Neural cell (in vitro differentiated cells): ENCODE measurements around the gene KIF5B. TPM values are rescaled to one million over a fixed set of nuclear protein-coding genes. Genes with fewer than 3 reads are reported as not detected.
"Not testable (repeated sequence)": the region's sequence is repeated elsewhere in the genome, so short reads cannot be mapped to it uniquely, and the experiment has no call there.

Experiments used
- H2AFZ ChIP-seq: fragments of 200-600, 300-800 bp; sonication (generic), shearing (Covaris generic); 2 replicates; pipeline ENCODE4 v1.6.0; 2014; ENCODE audit warnings: low read depth, mild to moderate bottlenecking, antibody characterized with exemption, low read length, moderate library complexity
- H3F3A ChIP-seq: fragments of 200-600 bp; shearing (Covaris generic); 2 replicates; pipeline ENCODE4 v1.6.1; 2016; ENCODE audit warnings: mild to moderate bottlenecking, moderate library complexity, mixed read lengths, antibody characterized with exemption, low read length; ENCODE audit not compliant: insufficient read depth, poor library complexity, severe bottlenecking
- H3K27ac ChIP-seq: fragments of 200-600, 300-800 bp; sonication (generic), shearing (Covaris generic); 2 replicates; pipeline ENCODE4 v1.5.1; 2014; ENCODE audit warnings: mild to moderate bottlenecking, low read length, moderate library complexity
- H3K27me3 ChIP-seq: fragments of 300-800, 200-600 bp; sonication (generic), shearing (Covaris generic); 2 replicates; pipeline ENCODE4 v1.6.0; 2014; ENCODE audit warnings: mild to moderate bottlenecking, low read depth, low read length, moderate library complexity; ENCODE audit not compliant: insufficient read depth
- H3K36me3 ChIP-seq: fragments of 300-800, 200-600 bp; sonication (generic), shearing (Covaris generic); 2 replicates; pipeline ENCODE4 v1.5.1; 2014; ENCODE audit warnings: mild to moderate bottlenecking, antibody characterized with exemption, low read length, moderate library complexity; ENCODE audit not compliant: insufficient read depth
- H3K4me2 ChIP-seq: fragments of 300-800, 200-600 bp; sonication (generic), shearing (Covaris generic); 2 replicates; pipeline ENCODE4 v1.6.0; 2014; ENCODE audit warnings: mild to moderate bottlenecking, low read length
- H3K4me3 ChIP-seq: fragments of 300-800, 200-600 bp; sonication (generic), shearing (Covaris generic); 2 replicates; pipeline ENCODE4 v1.5.1; 2014; ENCODE audit warnings: mild to moderate bottlenecking, low read length, moderate library complexity
- H3K79me2 ChIP-seq: fragments of 200-600 bp; shearing (Covaris generic); replicated peaks from 2 replicates; pipeline ENCODE4 v1.6.0; 2014; ENCODE audit warnings: mild to moderate bottlenecking, low read length, moderate library complexity; ENCODE audit not compliant: insufficient read depth
- H3K9ac ChIP-seq: fragments of 300-800, 200-600 bp; sonication (generic), shearing (Covaris generic); 2 replicates; pipeline ENCODE4 v1.6.1; 2016; ENCODE audit warnings: mild to moderate bottlenecking, low read length, mixed read lengths
- H3K9me2 ChIP-seq: fragments of 200-600 bp; shearing (Covaris generic); 2 replicates; pipeline ENCODE4 v1.6.1; 2016; ENCODE audit warnings: mild to moderate bottlenecking, low read length, mixed read lengths; ENCODE audit not compliant: insufficient read depth
- H3K9me3 ChIP-seq: fragments of 200-600, 300-800 bp; sonication (generic), shearing (Covaris generic); 2 replicates; pipeline ENCODE4 v1.6.1; 2016; ENCODE audit warnings: mild to moderate bottlenecking, mixed run types, low read length, moderate library complexity, mixed read lengths
- H4K20me1 ChIP-seq: fragments of 200-600 bp; shearing (Covaris generic); 2 replicates; pipeline ENCODE4 v1.6.1; 2016; ENCODE audit warnings: mild to moderate bottlenecking, mixed run types; ENCODE audit not compliant: insufficient read depth
- EP300 ChIP-seq: fragments of 450-650 bp; conservative IDR thresholded peaks from 2 replicates; pipeline ENCODE4 v1.6.1; 2014; ENCODE audit warnings: antibody characterized with exemption, mild to moderate bottlenecking, moderate library complexity; ENCODE audit not compliant: poor library complexity, severe bottlenecking
- EZH2 ChIP-seq: fragments of 200-600, 300-800 bp; shearing (Covaris generic), sonication (generic); IDR thresholded peaks from 2 replicates; pipeline ENCODE4 v1.6.1; 2014; ENCODE audit warnings: antibody characterized with exemption, low read length, borderline replicate concordance, mild to moderate bottlenecking; ENCODE audit not compliant: insufficient read depth, poor library complexity, severe bottlenecking
- MXI1 ChIP-seq: fragments of 450-650 bp; conservative IDR thresholded peaks from 2 replicates; pipeline ENCODE4 v1.6.1; 2014; ENCODE audit warnings: antibody characterized with exemption, mild to moderate bottlenecking; ENCODE audit not compliant: poor library complexity, severe bottlenecking
- POLR2AphosphoS5 ChIP-seq: IDR thresholded peaks from 2 replicates; pipeline ENCODE4 v1.6.1; 2012
- RAD21 ChIP-seq: fragments of 450-650 bp; conservative IDR thresholded peaks from 2 replicates; pipeline ENCODE4 v1.6.1; 2014; ENCODE audit warnings: antibody characterized with exemption, mild to moderate bottlenecking, moderate library complexity
- SMC3 ChIP-seq: fragments of 450-650 bp; conservative IDR thresholded peaks from 2 replicates; pipeline ENCODE4 v1.6.1; 2014; ENCODE audit warnings: antibody characterized with exemption, mild to moderate bottlenecking, moderate library complexity; ENCODE audit not compliant: poor library complexity
- TAF1 ChIP-seq: IDR thresholded peaks from 2 replicates; pipeline ENCODE4 v1.6.1; 2012; ENCODE audit warnings: low read depth
- polyA plus RNA-seq: library from polyadenylated mRNA; depleted of rRNA; stranded (reverse); fragments of >200 nt; gene quantifications from 2 replicates; pipeline ENCODE4 v1.2.3, GENCODE V29; 2014
- TF ChIP-seq, protein P1 (sequence below): fragments of 450-650 bp; IDR thresholded peaks from 2 replicates; pipeline ENCODE4 v1.5.1; 2014; ENCODE audit warnings: antibody characterized with exemption, mild to moderate bottlenecking, moderate library complexity; ENCODE audit not compliant: poor library complexity, severe bottlenecking
- TF ChIP-seq, protein P2 (sequence below): IDR thresholded peaks from 2 replicates; pipeline ENCODE4 v1.6.1; 2012; ENCODE audit warnings: borderline replicate concordance

The KIF5B gene
- polyA plus RNA-seq, 1 donor from 2014 or later, result 96.3 TPM

DNA sequence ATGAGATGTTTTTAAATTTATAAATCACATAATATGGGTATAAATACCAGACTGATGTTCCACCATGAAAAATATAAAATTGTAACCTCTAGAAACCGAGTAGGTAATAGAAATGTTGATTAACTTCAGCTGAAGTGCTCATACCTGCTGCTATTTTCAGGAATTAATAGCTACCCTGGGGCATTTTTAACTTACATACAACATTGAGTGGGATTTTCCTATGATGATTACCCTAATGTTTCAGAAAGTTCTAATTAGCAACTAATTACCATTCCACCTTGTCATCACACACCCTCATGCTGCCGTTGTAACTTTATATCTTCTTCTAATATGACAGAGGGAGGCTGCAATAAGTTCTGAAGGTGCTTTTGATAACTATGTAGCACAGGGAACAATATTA is 74.1 kb downstream of the KIF5B start:
- TF ChIP-seq POLR2AphosphoS5, result no peak
- Histone ChIP-seq H3K79me2 (no peaks in the 10 kb centered on the region), H3K9ac (no peak overlapping the region), H3K27ac (no peak overlapping the region), H3K36me3 (no peaks in the 10 kb centered on the region), H3K9me3 (no peaks in the 10 kb centered on the region), H3K4me3 (no peak overlapping the region), H3F3A (no peaks in the 10 kb centered on the region), H3K27me3 (no peaks in the 10 kb centered on the region), H2AFZ (no peak overlapping the region), H3K4me2 (no peak overlapping the region), H4K20me1 (no peaks in the 10 kb centered on the region), H3K9me2 (no peaks in the 10 kb centered on the region)

DNA sequence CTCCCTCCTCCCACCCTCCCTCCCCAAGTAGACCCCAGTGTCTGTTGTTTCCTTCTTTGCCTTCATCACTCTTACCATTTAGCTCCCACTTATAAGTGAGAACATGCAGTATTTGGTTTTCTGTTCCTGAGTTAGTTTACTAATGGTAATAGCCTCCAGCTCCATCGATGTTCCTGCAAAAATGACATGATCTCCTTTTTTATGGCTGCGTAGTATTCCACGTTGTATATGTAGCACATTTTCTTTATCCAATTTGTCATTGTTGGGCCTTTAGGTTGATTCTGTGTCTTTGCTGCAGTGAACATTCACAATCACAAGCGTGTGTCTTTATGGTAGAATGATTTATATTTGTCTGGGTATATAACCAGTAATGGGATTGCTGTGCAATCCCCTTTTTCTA is 75.8 kb downstream of the KIF5B start:
- no peak overlapping the region for H3K4me2 ChIP-seq
- H3K27ac ChIP-seq, result no peak overlapping the region
- no peaks in the 10 kb centered on the region for H3K79me2 ChIP-seq
- H3F3A ChIP-seq, result no peaks in the 10 kb centered on the region
- no peak overlapping the region for H2AFZ ChIP-seq
- H4K20me1 ChIP-seq, result no peaks in the 10 kb centered on the region
- H3K9me3 ChIP-seq, result no peaks in the 10 kb centered on the region
- no peak overlapping the region for H3K9ac ChIP-seq
- TF ChIP-seq POLR2AphosphoS5, result no peak
- TF ChIP-seq, protein P1, sequence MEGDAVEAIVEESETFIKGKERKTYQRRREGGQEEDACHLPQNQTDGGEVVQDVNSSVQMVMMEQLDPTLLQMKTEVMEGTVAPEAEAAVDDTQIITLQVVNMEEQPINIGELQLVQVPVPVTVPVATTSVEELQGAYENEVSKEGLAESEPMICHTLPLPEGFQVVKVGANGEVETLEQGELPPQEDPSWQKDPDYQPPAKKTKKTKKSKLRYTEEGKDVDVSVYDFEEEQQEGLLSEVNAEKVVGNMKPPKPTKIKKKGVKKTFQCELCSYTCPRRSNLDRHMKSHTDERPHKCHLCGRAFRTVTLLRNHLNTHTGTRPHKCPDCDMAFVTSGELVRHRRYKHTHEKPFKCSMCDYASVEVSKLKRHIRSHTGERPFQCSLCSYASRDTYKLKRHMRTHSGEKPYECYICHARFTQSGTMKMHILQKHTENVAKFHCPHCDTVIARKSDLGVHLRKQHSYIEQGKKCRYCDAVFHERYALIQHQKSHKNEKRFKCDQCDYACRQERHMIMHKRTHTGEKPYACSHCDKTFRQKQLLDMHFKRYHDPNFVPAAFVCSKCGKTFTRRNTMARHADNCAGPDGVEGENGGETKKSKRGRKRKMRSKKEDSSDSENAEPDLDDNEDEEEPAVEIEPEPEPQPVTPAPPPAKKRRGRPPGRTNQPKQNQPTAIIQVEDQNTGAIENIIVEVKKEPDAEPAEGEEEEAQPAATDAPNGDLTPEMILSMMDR, result no peak
- no peak for TF ChIP-seq EZH2
- no peak for TF ChIP-seq SMC3
- TF ChIP-seq, protein P2, sequence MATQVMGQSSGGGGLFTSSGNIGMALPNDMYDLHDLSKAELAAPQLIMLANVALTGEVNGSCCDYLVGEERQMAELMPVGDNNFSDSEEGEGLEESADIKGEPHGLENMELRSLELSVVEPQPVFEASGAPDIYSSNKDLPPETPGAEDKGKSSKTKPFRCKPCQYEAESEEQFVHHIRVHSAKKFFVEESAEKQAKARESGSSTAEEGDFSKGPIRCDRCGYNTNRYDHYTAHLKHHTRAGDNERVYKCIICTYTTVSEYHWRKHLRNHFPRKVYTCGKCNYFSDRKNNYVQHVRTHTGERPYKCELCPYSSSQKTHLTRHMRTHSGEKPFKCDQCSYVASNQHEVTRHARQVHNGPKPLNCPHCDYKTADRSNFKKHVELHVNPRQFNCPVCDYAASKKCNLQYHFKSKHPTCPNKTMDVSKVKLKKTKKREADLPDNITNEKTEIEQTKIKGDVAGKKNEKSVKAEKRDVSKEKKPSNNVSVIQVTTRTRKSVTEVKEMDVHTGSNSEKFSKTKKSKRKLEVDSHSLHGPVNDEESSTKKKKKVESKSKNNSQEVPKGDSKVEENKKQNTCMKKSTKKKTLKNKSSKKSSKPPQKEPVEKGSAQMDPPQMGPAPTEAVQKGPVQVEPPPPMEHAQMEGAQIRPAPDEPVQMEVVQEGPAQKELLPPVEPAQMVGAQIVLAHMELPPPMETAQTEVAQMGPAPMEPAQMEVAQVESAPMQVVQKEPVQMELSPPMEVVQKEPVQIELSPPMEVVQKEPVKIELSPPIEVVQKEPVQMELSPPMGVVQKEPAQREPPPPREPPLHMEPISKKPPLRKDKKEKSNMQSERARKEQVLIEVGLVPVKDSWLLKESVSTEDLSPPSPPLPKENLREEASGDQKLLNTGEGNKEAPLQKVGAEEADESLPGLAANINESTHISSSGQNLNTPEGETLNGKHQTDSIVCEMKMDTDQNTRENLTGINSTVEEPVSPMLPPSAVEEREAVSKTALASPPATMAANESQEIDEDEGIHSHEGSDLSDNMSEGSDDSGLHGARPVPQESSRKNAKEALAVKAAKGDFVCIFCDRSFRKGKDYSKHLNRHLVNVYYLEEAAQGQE, result no peak
- no peak for TF ChIP-seq RAD21
- TF ChIP-seq TAF1, result no peak
- no peak for TF ChIP-seq EP300
- TF ChIP-seq MXI1, result no peak
- H3K27me3 ChIP-seq, result no peaks in the 10 kb centered on the region
- no peaks in the 10 kb centered on the region for H3K36me3 ChIP-seq
- no peaks in the 10 kb centered on the region for H3K9me2 ChIP-seq
- no peak overlapping the region for H3K4me3 ChIP-seq

DNA sequence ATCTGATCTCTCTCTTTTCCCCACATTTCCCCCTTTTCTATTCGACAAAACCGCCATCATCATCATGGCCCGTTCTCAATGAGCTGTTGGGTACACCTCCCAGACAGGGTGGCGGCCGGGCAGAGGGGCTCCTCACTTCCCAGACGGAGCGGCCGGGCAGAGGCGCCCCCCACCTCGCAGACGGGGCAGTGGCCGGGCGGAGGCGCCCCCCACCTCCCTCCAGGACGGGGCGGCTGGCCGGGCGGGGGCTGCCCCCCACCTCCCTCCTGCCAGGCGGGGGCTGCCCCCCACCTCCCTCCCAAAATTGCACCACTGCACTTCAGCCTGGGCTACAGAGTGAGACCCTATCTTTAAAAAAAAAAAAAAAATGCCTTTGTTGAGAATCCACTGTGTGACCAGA is 77.2 kb downstream of the KIF5B start:
- H2AFZ ChIP-seq, H3K9me2 ChIP-seq, H3K4me2 ChIP-seq, H3K27ac ChIP-seq, H3K36me3 ChIP-seq, H3K79me2 ChIP-seq, H3K9me3 ChIP-seq, H3K9ac ChIP-seq, H3F3A ChIP-seq, H3K4me3 ChIP-seq, H3K27me3 ChIP-seq, H4K20me1 ChIP-seq: not testable (repeated sequence)
